Body of pancreas (tissue), 4 donors: Measurements from ENCODE around the gene SMURF2. TPM values are rescaled to one million over a fixed set of nuclear protein-coding genes. Genes with fewer than 3 reads are reported as not detected.

Source experiments
- ATAC-seq: fragments of 150-250 bp; one replicate; pipeline ENCODE4 v1.9.1; 2016
- DNase-seq, 4 donors: peaks; one replicate each; pipeline ENCODE4 v3.0.0-alpha.2; 2019
- H3K27ac ChIP-seq, 4 donors: fragments of 200-600 bp; sonication (generic); 1 replicate in 3 of 4; 2 replicates in 1 of 4; pipeline versions ENCODE4 v1.5.1 to v1.6.1; 2016 to 2019; ENCODE audit warnings: mild to moderate bottlenecking in 1 of 4, mixed read lengths in 1 of 4, moderate library complexity in 1 of 4
- H3K27me3 ChIP-seq, 2 donors: fragments of 200-600 bp; sonication (generic); one replicate each; pipeline ENCODE4 v1.6.0; 2016; ENCODE audit warnings: mild to moderate bottlenecking in 1 of 2
- H3K36me3 ChIP-seq, 2 donors: fragments of 200-600 bp; sonication (generic); replicated peaks in 1 of 2; 2 replicates each; pipeline ENCODE4 v1.5.1; 2016; ENCODE audit warnings: low read depth in 2 of 2; ENCODE audit not compliant: insufficient read depth in 1 of 2
- H3K4me1 ChIP-seq: fragments of 200-600 bp; sonication (generic); one replicate; pipeline ENCODE4 v1.6.0; 2016
- H3K4me3 ChIP-seq, 2 donors: fragments of 200-600 bp; sonication (generic); 1 replicate in 1 of 2; 2 replicates in 1 of 2; pipeline ENCODE4 v1.5.1; 2016 to 2019
- H3K9me3 ChIP-seq, 3 donors: fragments of 200-600 bp; sonication (generic); 1 replicate in 2 of 3; 2 replicates in 1 of 3; pipeline ENCODE4 v1.5.1; 2016
- POLR2A ChIP-seq, 3 donors: fragments of 450-650 bp; IDR thresholded peaks; one replicate each; pipeline ENCODE4 v1.6.1; 2016; ENCODE audit warnings: antibody characterized with exemption in 3 of 3, mild to moderate bottlenecking in 2 of 3
- WGBS, 2 donors: methylation state at CpG; one replicate each; pipeline ENCODE4 v1.1.5; 2017; 5-methylcytosine and 5-hydroxymethylcytosine counted together
- intact Hi-C: fragments of 100-400 bp; cut with DNase I; formaldehyde crosslinking; loops from one replicate; pipeline ENCODE4 v1.15.1; 2023
- total RNA-seq, 2 donors: library from RNA; depleted of rRNA; stranded (reverse); fragments of >200 nt; gene quantifications; one replicate each; pipeline ENCODE4 v1.1.0, GENCODE V29; 2016
- TF ChIP-seq, protein P1 (sequence below), 7 experiments: fragments of 450-650 bp in 4 of 7; fragments of 200-600 bp in 3 of 7; sonication (generic) in 3 of 7; IDR thresholded peaks; one replicate each; pipeline ENCODE4 v1.5.1; 2016 to 2019; ENCODE audit warnings: antibody characterized with exemption in 7 of 7

SMURF2 gene
- total RNA-seq, 2 donors from 2014 or later, result 10.6 to 15.5 TPM

- no peak for TF ChIP-seq POLR2A (IDR thresholded peaks at IDR 0.05)
- TF ChIP-seq, protein P1, sequence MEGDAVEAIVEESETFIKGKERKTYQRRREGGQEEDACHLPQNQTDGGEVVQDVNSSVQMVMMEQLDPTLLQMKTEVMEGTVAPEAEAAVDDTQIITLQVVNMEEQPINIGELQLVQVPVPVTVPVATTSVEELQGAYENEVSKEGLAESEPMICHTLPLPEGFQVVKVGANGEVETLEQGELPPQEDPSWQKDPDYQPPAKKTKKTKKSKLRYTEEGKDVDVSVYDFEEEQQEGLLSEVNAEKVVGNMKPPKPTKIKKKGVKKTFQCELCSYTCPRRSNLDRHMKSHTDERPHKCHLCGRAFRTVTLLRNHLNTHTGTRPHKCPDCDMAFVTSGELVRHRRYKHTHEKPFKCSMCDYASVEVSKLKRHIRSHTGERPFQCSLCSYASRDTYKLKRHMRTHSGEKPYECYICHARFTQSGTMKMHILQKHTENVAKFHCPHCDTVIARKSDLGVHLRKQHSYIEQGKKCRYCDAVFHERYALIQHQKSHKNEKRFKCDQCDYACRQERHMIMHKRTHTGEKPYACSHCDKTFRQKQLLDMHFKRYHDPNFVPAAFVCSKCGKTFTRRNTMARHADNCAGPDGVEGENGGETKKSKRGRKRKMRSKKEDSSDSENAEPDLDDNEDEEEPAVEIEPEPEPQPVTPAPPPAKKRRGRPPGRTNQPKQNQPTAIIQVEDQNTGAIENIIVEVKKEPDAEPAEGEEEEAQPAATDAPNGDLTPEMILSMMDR (IDR thresholded peaks at IDR 0.05), result no peak
- ATAC-seq, result no peak
- H3K4me3 ChIP-seq, result no peak overlapping the region
- no peaks in the 10 kb centered on the region for H3K9me3 ChIP-seq
- H3K27me3 ChIP-seq, result no peaks in the 10 kb centered on the region
- DNase-seq, result no peak
- H3K36me3 ChIP-seq, result peaks cover 0 to 38% of the 10 kb centered on the region in 2 donors
- 67 to 81% methylated on average over 5 of the region's 5 CpGs for WGBS, 2 donors
- no peak overlapping the region for H3K27ac ChIP-seq
- H3K4me1 ChIP-seq, result no peaks in the 10 kb centered on the region
- intact Hi-C loops, result no loop called here
Measured at GRCh38 chr17:64537488-64537887, 124.6 kb downstream of the SMURF2 start.

- no peaks in the 10 kb centered on the region for H3K9me3 ChIP-seq
- intact Hi-C loops, result no loop called here
- 77 to 88% methylated on average over 2 of the region's 2 CpGs for WGBS, 2 donors
- no peaks in the 10 kb centered on the region for H3K27me3 ChIP-seq
- peaks cover 0 to 42% of the 10 kb centered on the region in 2 donors for H3K36me3 ChIP-seq
- no peak overlapping the region for H3K27ac ChIP-seq
- DNase-seq, result no peak
- TF ChIP-seq, protein P1 (IDR thresholded peaks at IDR 0.05), result no peak
- no peak for TF ChIP-seq POLR2A (IDR thresholded peaks at IDR 0.05)
- H3K4me1 ChIP-seq, result no peaks in the 10 kb centered on the region
- no peak overlapping the region for H3K4me3 ChIP-seq
- ATAC-seq, result no peak
Measured at GRCh38 chr17:64536913-64537312, 125.2 kb downstream of the SMURF2 start.

DNA sequence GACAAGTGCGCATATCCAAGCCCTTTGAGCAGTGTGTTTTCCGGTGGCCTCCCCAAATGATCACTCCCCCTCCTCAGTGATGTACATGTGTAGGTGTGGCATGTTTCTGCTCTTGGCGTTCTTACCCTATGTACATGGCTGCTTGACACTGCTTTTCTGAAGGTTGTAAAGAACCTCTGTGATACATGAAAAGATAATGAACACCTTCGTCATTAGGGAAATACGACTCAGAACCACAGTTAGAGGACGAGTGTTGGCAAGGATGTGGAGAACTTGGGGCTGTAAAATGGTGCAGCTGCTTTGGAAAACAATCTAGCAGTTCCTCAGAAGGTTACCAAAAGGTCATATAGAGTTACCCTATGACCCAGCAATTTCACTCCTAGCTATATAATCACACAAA is 126.8 kb downstream of the SMURF2 start:
- no peaks in the 10 kb centered on the region for H3K9me3 ChIP-seq
- no peaks in the 10 kb centered on the region for H3K4me1 ChIP-seq
- H3K36me3 ChIP-seq, result peaks cover 0 to 47% of the 10 kb centered on the region in 2 donors
- 74 to 80% methylated on average over 6 of the region's 6 CpGs for WGBS, 2 donors
- H3K4me3 ChIP-seq, result no peak overlapping the region
- intact Hi-C loops, result no loop called here
- TF ChIP-seq POLR2A (IDR thresholded peaks at IDR 0.05), result no peak
- TF ChIP-seq, protein P1 (IDR thresholded peaks at IDR 0.05), result no peak
- ATAC-seq (no peak), DNase-seq (no peak)
- no peak overlapping the region for H3K27ac ChIP-seq
- no peaks in the 10 kb centered on the region for H3K27me3 ChIP-seq

- Histone ChIP-seq H3K27ac (no peak overlapping the region), H3K36me3 (peaks cover 0 to 58% of the 10 kb centered on the region in 2 donors), H3K9me3 (no peaks in the 10 kb centered on the region), H3K27me3 (no peaks in the 10 kb centered on the region), H3K4me1 (no peaks in the 10 kb centered on the region), H3K4me3 (no peak overlapping the region)
- intact Hi-C loops, result no loop called here
- no peak for ATAC-seq
- DNase-seq, result no peak
- WGBS, 2 donors, result 89 to 92% methylated on average over 3 of the region's 3 CpGs
- TF ChIP-seq POLR2A (IDR thresholded peaks at IDR 0.05), result no peak
- TF ChIP-seq, protein P1 (IDR thresholded peaks at IDR 0.05), result no peak
Measured at GRCh38 chr17:64534187-64534586, 127.9 kb downstream of the SMURF2 start.

DNA sequence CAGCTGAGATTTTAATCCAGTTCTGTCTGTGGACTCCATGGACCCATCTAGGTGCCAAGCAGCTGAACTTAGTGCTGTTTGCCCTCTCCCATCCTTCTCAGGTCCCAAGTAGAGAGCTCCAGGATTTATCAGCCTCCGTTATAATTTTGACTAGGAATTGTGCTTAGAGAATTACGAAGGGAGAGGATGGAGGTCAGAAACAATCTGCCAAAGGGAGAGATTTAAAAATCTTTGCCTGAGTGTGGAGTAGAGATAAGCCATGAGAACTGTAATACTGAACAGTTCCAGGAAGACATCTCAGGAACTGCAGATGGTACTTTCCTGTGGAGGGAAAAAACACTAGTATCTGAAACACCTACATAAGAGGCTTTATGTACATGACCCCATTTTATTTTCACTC is 128.3 kb downstream of the SMURF2 start:
- ATAC-seq, result no peak
- 91 to 93% methylated on average over 2 of the region's 2 CpGs for WGBS, 2 donors
- peaks cover 0 to 61% of the 10 kb centered on the region in 2 donors for H3K36me3 ChIP-seq
- H3K9me3 ChIP-seq, result no peaks in the 10 kb centered on the region
- H3K4me3 ChIP-seq, result no peak overlapping the region
- H3K4me1 ChIP-seq, result no peaks in the 10 kb centered on the region
- H3K27ac ChIP-seq, result no peak overlapping the region
- TF ChIP-seq, protein P1 (IDR thresholded peaks at IDR 0.05), result no peak
- no peak for TF ChIP-seq POLR2A (IDR thresholded peaks at IDR 0.05)
- no peaks in the 10 kb centered on the region for H3K27me3 ChIP-seq
- intact Hi-C loops, result no loop called here
- DNase-seq, result no peak
